Measurements from ENCODE around the gene OTUD3.

Gene OTUD3

GRCh38 chr1:19877821-19878636 lies 4.2 kb upstream of the OTUD3 start:
- no peaks in the 10 kb centered on the region for H4K20me1 ChIP-seq (ENCODE audit: control insufficient read depth, insufficient read depth, low read depth, low read length)
- H3K36me3 ChIP-seq (ENCODE audit: control insufficient read depth, low read length) = no peaks in the 10 kb centered on the region
- H3K27me3 ChIP-seq (ENCODE audit: control insufficient read depth, low read length) = no peaks in the 10 kb centered on the region
- TF ChIP-seq EZH2phosphoT487 (IDR thresholded peaks at IDR 0.05; ENCODE audit: borderline replicate concordance, low read length) (no peak), CTCF (IDR thresholded peaks at IDR 0.05; ENCODE audit: low read depth, low read length, poor library complexity, severe bottlenecking) (no peak)
- peaks cover 6% of the 10 kb centered on the region for H3K79me2 ChIP-seq (ENCODE audit: control insufficient read depth, low read length)
- H3K9me3 ChIP-seq (ENCODE audit: control insufficient read depth, insufficient read depth, low read length) = no peaks in the 10 kb centered on the region
- H3K4me1 ChIP-seq (ENCODE audit: control insufficient read depth, low read length) = peaks cover 6% of the 10 kb centered on the region
- no peaks in the 10 kb centered on the region for H3F3A ChIP-seq (ENCODE audit: control insufficient read depth, insufficient read depth)
- H3K4me2 ChIP-seq (ENCODE audit: low read length) = no peak overlapping the region
- H3K27ac ChIP-seq (ENCODE audit: low read depth, low read length) = no peak overlapping the region
- H3K9me2 ChIP-seq (replicated peaks; ENCODE audit: control insufficient read depth, low read length) = no peaks in the 10 kb centered on the region
- H3K4me3 ChIP-seq (ENCODE audit: low read length) = no peak overlapping the region

GRCh38 chr1:19878637-19878985 lies 3.6 kb upstream of the OTUD3 start:
- Histone ChIP-seq H3K79me2 (ENCODE audit: control insufficient read depth, low read length) (peaks cover 12% of the 10 kb centered on the region), H3K9me2 (replicated peaks; ENCODE audit: control insufficient read depth, low read length) (no peaks in the 10 kb centered on the region), H3K4me2 (ENCODE audit: low read length) (no peak overlapping the region), H3K4me1 (ENCODE audit: control insufficient read depth, low read length) (peaks cover 12% of the 10 kb centered on the region), H3K27ac (ENCODE audit: low read depth, low read length) (no peak overlapping the region), H3K27me3 (ENCODE audit: control insufficient read depth, low read length) (no peaks in the 10 kb centered on the region), H3K9me3 (ENCODE audit: control insufficient read depth, insufficient read depth, low read length) (no peaks in the 10 kb centered on the region), H3K4me3 (ENCODE audit: low read length) (no peak overlapping the region), H3K36me3 (ENCODE audit: control insufficient read depth, low read length) (no peaks in the 10 kb centered on the region), H3F3A (ENCODE audit: control insufficient read depth, insufficient read depth) (no peaks in the 10 kb centered on the region), H4K20me1 (ENCODE audit: control insufficient read depth, insufficient read depth, low read depth, low read length) (no peaks in the 10 kb centered on the region)
- TF ChIP-seq CTCF (IDR thresholded peaks at IDR 0.05; ENCODE audit: low read depth, low read length, poor library complexity, severe bottlenecking) = no peak
- TF ChIP-seq EZH2phosphoT487 (IDR thresholded peaks at IDR 0.05; ENCODE audit: borderline replicate concordance, low read length) = no peak

- no peaks in the 10 kb centered on the region for H3K27me3 ChIP-seq (ENCODE audit: control insufficient read depth, low read length)
- H3K27ac ChIP-seq (ENCODE audit: low read depth, low read length) = no peak overlapping the region
- H3K4me1 ChIP-seq (ENCODE audit: control insufficient read depth, low read length) = peaks cover 18% of the 10 kb centered on the region
- no peaks in the 10 kb centered on the region; the same call in 1 of the 2 replicates for H3K36me3 ChIP-seq (ENCODE audit: control insufficient read depth, low read length)
- no peak overlapping the region for H3K4me2 ChIP-seq (ENCODE audit: low read length)
- H3K9me2 ChIP-seq (replicated peaks; ENCODE audit: control insufficient read depth, low read length) = no peaks in the 10 kb centered on the region
- H3K79me2 ChIP-seq (ENCODE audit: control insufficient read depth, low read length) = peaks cover 18% of the 10 kb centered on the region
- no peaks in the 10 kb centered on the region for H3F3A ChIP-seq (ENCODE audit: control insufficient read depth, insufficient read depth)
- H3K4me3 ChIP-seq (ENCODE audit: low read length) = no peak overlapping the region
- TF ChIP-seq CTCF (IDR thresholded peaks at IDR 0.05; ENCODE audit: low read depth, low read length, poor library complexity, severe bottlenecking) = no peak
- no peak for TF ChIP-seq EZH2phosphoT487 (IDR thresholded peaks at IDR 0.05; ENCODE audit: borderline replicate concordance, low read length)
- peaks cover 5% of the 10 kb centered on the region for H4K20me1 ChIP-seq (ENCODE audit: control insufficient read depth, insufficient read depth, low read depth, low read length)
- H3K9me3 ChIP-seq (ENCODE audit: control insufficient read depth, insufficient read depth, low read length) = no peaks in the 10 kb centered on the region
These were observed 3.0 kb upstream of the OTUD3 start for GRCh38 chr1:19879227-19879626.
